ENCODE measurements around the gene PDXK. TPM values are rescaled to one million over a fixed set of nuclear protein-coding genes. Genes with fewer than 3 reads are reported as not detected.

The PDXK gene
- total and polyA plus RNA-seq, 2 of the 8 experiments (the other 6 are each of a cell fraction or from before 2014, with no cell fraction given), result 78.0 to 112 TPM

GRCh38 chr21:43743947-43744346 lies 25.0 kb downstream of the PDXK start:
- no peak overlapping the region for H3K56ac ChIP-seq (replicated peaks; ENCODE audit: insufficient read length, low read depth, low read length)
- H3K18ac ChIP-seq (ENCODE audit: extremely low read depth, low read length), result no peak overlapping the region
- no peak for FAIRE-seq
- no peak overlapping the region; the same call in 1 of the 2 replicates for H2BK5ac ChIP-seq (ENCODE audit: low read depth, low read length)
- ChIA-PET POLR2A (ENCODE audit: partially characterized antibody) (no interaction called here), CTCF (ENCODE audit: partially characterized antibody) (no interaction called here)
- H3K23me2 ChIP-seq (ENCODE audit: low read depth, low read length), result no peaks in the 10 kb centered on the region
- no peak overlapping the region for H2BK12ac ChIP-seq (ENCODE audit: low read depth, low read length)
- H3K4me1 ChIP-seq (replicated peaks in 1 of 4; ENCODE audit: control insufficient read depth in 3 of 4, insufficient read depth in 4 of 4, low read length in 3 of 4), result peaks cover 0 to 9% (median 4%) of the 10 kb centered on the region in 4 experiments; a peak in 5 of 7 replicates
- H3K27ac ChIP-seq (ENCODE audit: low read depth, low read length), result no peak overlapping the region
- no peak overlapping the region for H2AK5ac ChIP-seq (ENCODE audit: low read depth, low read length)
- no peaks in the 10 kb centered on the region for H3K9me3 ChIP-seq (ENCODE audit: insufficient read depth in 2 of 2, low read depth in 1 of 2, low read length in 1 of 2)
- no peak overlapping the region for H2BK20ac ChIP-seq (ENCODE audit: low read length)
- no peak overlapping the region for H3K9ac ChIP-seq (replicated peaks in 1 of 4; ENCODE audit: extremely low read depth in 1 of 4, low read depth in 3 of 4, low read length in 3 of 4)
- no peaks in the 10 kb centered on the region for H3K27me3 ChIP-seq (replicated peaks in 1 of 4; ENCODE audit: control insufficient read depth in 3 of 4, extremely low read depth in 1 of 4, insufficient read depth in 3 of 4, low read length in 3 of 4)
- no peak overlapping the region for H2BK120ac ChIP-seq (replicated peaks; ENCODE audit: low read depth, low read length)
- no peak overlapping the region for H2AFZ ChIP-seq (ENCODE audit: low read length)
- H3K4me2 ChIP-seq (ENCODE audit: insufficient read depth in 1 of 2, low read depth in 2 of 2, low read length in 2 of 2), result no peak overlapping the region
- H4K91ac ChIP-seq (replicated peaks; ENCODE audit: insufficient read length, low read length), result no peak overlapping the region
- H4K5ac ChIP-seq (ENCODE audit: insufficient read length, low read depth, low read length), result no peak overlapping the region
- H3K79me1 ChIP-seq (ENCODE audit: low read depth, low read length), result 0 out of 2 replicates have a peak, but pooled peaks cover 2% of the 10 kb centered on the region
- no peak overlapping the region for H3K4ac ChIP-seq (replicated peaks; ENCODE audit: insufficient read length, low read depth, low read length)
- H4K8ac ChIP-seq (ENCODE audit: extremely low read depth, insufficient read depth, low read length), result no peak overlapping the region
- no peak overlapping the region for H3K23ac ChIP-seq (ENCODE audit: insufficient read length)
- no peak overlapping the region for H3K14ac ChIP-seq (ENCODE audit: insufficient read length)
- peaks cover 0 to 14% (median 13%) of the 10 kb centered on the region in 4 experiments; a peak in 6 of 8 replicates for H3K36me3 ChIP-seq (ENCODE audit: control insufficient read depth in 2 of 4, insufficient read depth in 4 of 4, low read length in 3 of 4)
- H4K20me1 ChIP-seq (replicated peaks in 1 of 2; ENCODE audit: control insufficient read depth in 1 of 2, insufficient read depth in 2 of 2, low read length in 2 of 2), result peaks cover 0 to 9% of the 10 kb centered on the region in 2 experiments
- no peak overlapping the region for H3K4me3 ChIP-seq (ENCODE audit: extremely low read depth in 1 of 4, insufficient read depth in 2 of 4, low read depth in 3 of 4, low read length in 4 of 4)
- no peak for DNase-seq (ENCODE audit: low read depth in 1 of 2, low spot score in 2 of 2)
- H2BK15ac ChIP-seq (ENCODE audit: low read length), result no peak overlapping the region
- no peaks in the 10 kb centered on the region for H3K79me2 ChIP-seq (ENCODE audit: control insufficient read depth in 1 of 2, insufficient read depth in 2 of 2, low read length in 2 of 2)
- 91% methylated on average over 7 of the region's 8 CpGs; no CpG with 5 or more reads in 1 of the 2 experiments for WGBS, 2 experiments (ENCODE audit: extremely low coverage in 1 of 2, insufficient coverage in 1 of 2, insufficient read length in 1 of 2, insufficient replicate concordance in 2 of 2, low coverage in 1 of 2, low lambda C conversion rate in 2 of 2, missing lambda C conversion rate in 1 of 2)
- TF ChIP-seq HDAC2 (IDR thresholded peaks at IDR 0.05; ENCODE audit: borderline replicate concordance in 1 of 2, low read depth in 2 of 2, low read length in 2 of 2), result no peak
- TF ChIP-seq SIRT6 (IDR thresholded peaks at IDR 0.05; ENCODE audit: low read length), result no peak

All from H1 (cell line).